Subcutaneous abdominal adipose tissue (tissue), 5 donors: ENCODE measurements around the gene CCDC40.
A peak's percentile ranks its signal among the peaks of the same experiment; 100 is the strongest.

Experiments
- H3K27ac ChIP-seq: one replicate; pipeline ENCODE4 v1.7.0; 2013; ENCODE audit warnings: low read depth, mild to moderate bottlenecking, inconsistent platforms, low read length, moderate library complexity
- H3K27me3 ChIP-seq, 5 donors: one replicate each; pipeline ENCODE4 v1.7.0; 2013; ENCODE audit warnings: low read length in 5 of 5, inconsistent platforms in 1 of 5; ENCODE audit not compliant: control insufficient read depth in 5 of 5, insufficient read depth in 4 of 5
- H3K36me3 ChIP-seq, 5 donors: one replicate each; pipeline ENCODE4 v1.7.0; 2013; ENCODE audit warnings: low read length in 5 of 5; ENCODE audit not compliant: control insufficient read depth in 5 of 5, insufficient read depth in 5 of 5
- H3K4me1 ChIP-seq, 5 donors: one replicate each; pipeline ENCODE4 v1.7.0; 2013; ENCODE audit warnings: low read length in 5 of 5, mild to moderate bottlenecking in 3 of 5, moderate library complexity in 1 of 5; ENCODE audit not compliant: control insufficient read depth in 5 of 5, insufficient read depth in 5 of 5
- H3K4me3 ChIP-seq, 5 donors: one replicate each; pipeline ENCODE4 v1.7.0; 2013; ENCODE audit warnings: low read length in 5 of 5, low read depth in 1 of 5
- H3K9ac ChIP-seq, 5 donors: one replicate each; pipeline ENCODE4 v1.7.0; 2013; ENCODE audit warnings: low read length in 5 of 5, mild to moderate bottlenecking in 4 of 5, moderate library complexity in 3 of 5
- H3K9me3 ChIP-seq, 5 donors: one replicate each; pipeline ENCODE4 v1.7.0; 2013; ENCODE audit warnings: low read length in 5 of 5; ENCODE audit not compliant: control insufficient read depth in 5 of 5
- donor health status: healthy.
- donor health status: healthy.
- donor health status: healthy.
- donor health status: healthy.
- donor health status: healthy.

Gene CCDC40

DNA sequence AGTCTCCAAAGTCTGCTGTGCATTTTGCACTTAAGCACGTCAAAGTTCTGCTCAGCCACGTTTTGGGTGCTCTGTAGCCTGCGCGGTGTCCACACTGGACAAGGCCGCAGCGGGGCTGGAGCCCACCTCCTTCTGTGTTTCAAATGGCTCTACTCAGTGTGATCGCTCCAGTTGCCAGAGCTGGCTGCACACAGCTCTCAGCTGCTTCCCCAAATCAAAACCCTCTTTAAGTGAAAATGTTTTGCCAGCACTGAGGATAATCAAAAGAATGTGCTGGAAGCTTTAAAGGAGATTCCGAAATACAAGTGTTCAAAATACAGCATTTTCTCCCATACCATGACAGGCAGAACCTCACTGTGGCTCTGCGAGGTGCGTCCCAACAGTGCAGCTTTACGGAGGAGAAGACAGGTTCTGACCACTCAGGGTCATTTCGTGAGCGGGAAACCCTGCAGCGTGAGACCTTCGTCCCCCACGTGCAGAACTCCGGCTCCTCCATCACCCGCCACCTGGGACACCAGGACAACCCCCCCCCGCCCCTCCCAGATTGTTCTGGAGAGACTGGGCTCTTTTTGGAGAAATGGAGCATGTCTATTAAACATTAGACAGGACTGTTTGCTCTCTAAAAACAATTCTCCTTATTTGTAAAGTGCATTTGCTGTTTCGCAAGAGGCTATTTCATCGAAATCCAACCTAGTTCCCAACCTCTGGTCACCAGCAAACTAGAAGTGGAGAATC is 17.4 kb upstream of the CCDC40 start:
- H3K4me1 ChIP-seq: peaks cover under 1 to 35% (median 23%) of the 10 kb centered on the region in 5 donors
- H3K27me3 ChIP-seq: no peaks in the 10 kb centered on the region
- no peaks in the 10 kb centered on the region for H3K9me3 ChIP-seq
- peak overlapping the region in 1 of 5 donors; percentile 48 for H3K9ac ChIP-seq
- no peaks in the 10 kb centered on the region for H3K36me3 ChIP-seq
- H3K4me3 ChIP-seq: no peak overlapping the region
- peak overlapping the region; percentile 26 for H3K27ac ChIP-seq

GRCh38 chr17:80021600-80021999 is 14.8 kb upstream of the CCDC40 start:
- peaks cover 6 to 57% (median 44%) of the 10 kb centered on the region in 5 donors for H3K4me1 ChIP-seq
- no peaks in the 10 kb centered on the region for H3K27me3 ChIP-seq
- no peak overlapping the region for H3K4me3 ChIP-seq
- no peak overlapping the region for H3K27ac ChIP-seq
- no peak overlapping the region for H3K9ac ChIP-seq
- no peaks in the 10 kb centered on the region for H3K36me3 ChIP-seq
- H3K9me3 ChIP-seq: no peaks in the 10 kb centered on the region

DNA sequence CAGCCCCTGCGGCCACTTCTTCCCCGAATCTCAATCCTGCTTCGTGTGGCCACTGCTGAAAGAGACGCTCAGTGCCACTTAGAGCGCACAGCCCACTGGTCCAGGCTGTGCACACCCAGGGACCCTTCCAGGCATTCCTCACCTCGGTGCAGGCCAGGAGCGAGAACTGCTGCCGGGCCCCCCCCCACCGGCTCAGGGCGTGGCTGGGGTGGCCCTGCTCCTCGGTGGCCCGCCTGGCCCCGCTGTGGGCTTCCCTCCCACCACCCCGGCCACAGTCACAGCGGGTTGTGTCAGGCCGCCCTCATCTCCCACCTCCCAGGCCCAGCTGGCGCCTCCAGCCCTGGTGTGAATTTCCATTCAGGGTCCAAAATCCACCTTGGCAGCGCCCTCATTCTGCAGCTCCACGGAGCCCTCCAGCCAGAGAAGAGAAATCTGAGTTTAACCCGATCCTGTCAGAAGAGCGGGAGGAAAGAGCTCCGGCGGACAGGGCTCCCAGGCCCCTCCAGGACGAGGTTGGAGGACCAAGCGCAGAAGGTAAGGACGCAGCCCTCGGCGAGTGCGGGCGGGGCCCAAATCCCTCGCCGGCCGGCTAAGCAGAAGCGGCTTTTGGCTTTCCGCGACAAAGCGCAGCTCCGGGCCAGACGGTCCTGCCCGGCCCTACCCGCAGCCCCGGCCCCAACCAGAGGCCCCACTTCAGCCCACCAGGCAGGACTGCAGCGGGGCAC is 12.8 kb upstream of the CCDC40 start:
- no peaks in the 10 kb centered on the region for H3K36me3 ChIP-seq
- no peaks in the 10 kb centered on the region for H3K27me3 ChIP-seq
- H3K4me1 ChIP-seq: peaks cover 9 to 73% (median 60%) of the 10 kb centered on the region in 5 donors
- H3K9me3 ChIP-seq: no peaks in the 10 kb centered on the region
- H3K27ac ChIP-seq: peak overlapping the region; percentile 46
- H3K9ac ChIP-seq: peak overlapping the region in 3 of 5 donors; percentile 0 to 17 (median 14)
- H3K4me3 ChIP-seq: peak overlapping the region in 3 of 5 donors; percentile 8 to 28 (median 25)

GRCh38 chr17:80024206-80024972 is 12.1 kb upstream of the CCDC40 start:
- Histone ChIP-seq H3K27ac (peak overlapping the region; percentile 46), H3K36me3 (no peaks in the 10 kb centered on the region), H3K9me3 (no peaks in the 10 kb centered on the region), H3K4me1 (peaks cover 12 to 72% (median 59%) of the 10 kb centered on the region in 5 donors), H3K27me3 (no peaks in the 10 kb centered on the region), H3K4me3 (peak overlapping the region in 4 of 5 donors; percentile 8 to 28 (median 25)), H3K9ac (peak overlapping the region in 3 of 5 donors; percentile 0 to 17 (median 14))

- Histone ChIP-seq H3K4me3 (no peak overlapping the region), H3K9me3 (no peaks in the 10 kb centered on the region), H3K27ac (no peak overlapping the region), H3K4me1 (peaks cover 16 to 72% (median 60%) of the 10 kb centered on the region in 5 donors), H3K36me3 (no peaks in the 10 kb centered on the region), H3K9ac (no peak overlapping the region), H3K27me3 (no peaks in the 10 kb centered on the region)
These were observed 11.3 kb upstream of the CCDC40 start for GRCh38 chr17:80025140-80025539.

DNA sequence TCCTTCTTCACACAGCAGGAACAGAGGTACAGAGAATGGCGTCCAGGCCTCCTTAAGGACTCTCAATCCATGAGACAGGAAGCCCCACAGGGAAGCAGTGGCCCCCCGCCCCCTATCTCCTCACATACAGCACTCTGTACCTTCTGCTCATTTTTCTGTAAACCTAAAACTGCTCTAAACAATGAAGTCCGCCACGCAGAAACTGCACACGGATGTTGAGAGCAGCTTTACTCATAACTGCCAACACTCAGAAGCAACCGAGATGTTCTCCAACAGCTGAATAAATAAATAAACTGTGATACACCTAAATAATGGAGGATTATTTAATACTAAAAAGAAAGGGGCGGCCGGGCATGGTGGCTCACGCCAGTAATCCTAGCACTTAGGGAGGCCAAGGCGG is 10.6 kb upstream of the CCDC40 start:
- Histone ChIP-seq H3K27me3 (no peaks in the 10 kb centered on the region), H3K36me3 (no peaks in the 10 kb centered on the region), H3K4me1 (peaks cover 16 to 75% (median 67%) of the 10 kb centered on the region in 5 donors), H3K27ac (no peak overlapping the region), H3K4me3 (no peak overlapping the region), H3K9me3 (no peaks in the 10 kb centered on the region), H3K9ac (peak overlapping the region in 1 of 5 donors; percentile 14)

GRCh38 chr17:80026359-80027042 is 9.9 kb upstream of the CCDC40 start:
- Histone ChIP-seq H3K4me3 (peak overlapping the region in 1 of 5 donors; percentile 17), H3K27ac (no peak overlapping the region), H3K9ac (no peak overlapping the region), H3K4me1 (peaks cover 16 to 82% (median 74%) of the 10 kb centered on the region in 5 donors), H3K27me3 (no peaks in the 10 kb centered on the region), H3K9me3 (no peaks in the 10 kb centered on the region), H3K36me3 (no peaks in the 10 kb centered on the region)

- Histone ChIP-seq H3K36me3 (no peaks in the 10 kb centered on the region), H3K27ac (no peak overlapping the region), H3K4me3 (no peak overlapping the region), H3K9me3 (no peaks in the 10 kb centered on the region), H3K4me1 (peaks cover 16 to 87% (median 79%) of the 10 kb centered on the region in 5 donors), H3K9ac (no peak overlapping the region), H3K27me3 (no peaks in the 10 kb centered on the region)
These were observed 9.4 kb upstream of the CCDC40 start for GRCh38 chr17:80027043-80027435.

DNA sequence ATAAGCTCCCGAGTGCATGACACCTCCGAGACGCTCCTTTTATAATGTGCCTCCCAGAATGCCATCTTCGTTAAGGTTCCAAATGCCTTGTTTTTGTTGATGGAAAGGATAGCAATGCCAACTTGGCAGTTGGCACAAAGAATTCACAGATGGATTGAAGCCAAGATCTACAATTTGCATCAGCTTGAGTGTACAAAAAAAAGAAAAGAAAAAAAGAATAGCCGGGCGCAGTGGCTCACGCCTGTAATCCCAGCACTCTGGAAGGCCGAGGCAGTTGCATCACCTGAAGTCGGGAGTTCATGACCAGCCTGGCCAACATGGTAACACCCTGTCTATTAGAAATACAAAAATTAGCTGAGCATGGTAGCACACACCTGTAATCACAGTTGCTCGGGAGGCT is 8.4 kb upstream of the CCDC40 start:
- Histone ChIP-seq H3K9me3 (no peaks in the 10 kb centered on the region), H3K4me3 (no peak overlapping the region), H3K9ac (no peak overlapping the region), H3K36me3 (no peaks in the 10 kb centered on the region), H3K4me1 (peaks cover 17 to 94% (median 87%) of the 10 kb centered on the region in 5 donors), H3K27me3 (no peaks in the 10 kb centered on the region), H3K27ac (peak overlapping the region; percentile 94)
